Stimulated activated CD4-positive, alpha-beta T cell treated with anti-CD3 and anti-CD28 coated beads, Interleukin-1b, Interleukin-23, amount 100 ng/mL, for 24 hours (primary cell): ENCODE measurements around the gene ATP2A3.
A peak's percentile ranks its signal among the peaks of the same experiment; 100 is the strongest.

Source experiments
- DNase-seq, 4 experiments: peaks; one replicate each; pipeline ENCODE4 v3.0.0-alpha.2; 2020; ENCODE audit warnings: low read depth in 4 of 4, low spot score in 1 of 4

The ATP2A3 gene

DNA sequence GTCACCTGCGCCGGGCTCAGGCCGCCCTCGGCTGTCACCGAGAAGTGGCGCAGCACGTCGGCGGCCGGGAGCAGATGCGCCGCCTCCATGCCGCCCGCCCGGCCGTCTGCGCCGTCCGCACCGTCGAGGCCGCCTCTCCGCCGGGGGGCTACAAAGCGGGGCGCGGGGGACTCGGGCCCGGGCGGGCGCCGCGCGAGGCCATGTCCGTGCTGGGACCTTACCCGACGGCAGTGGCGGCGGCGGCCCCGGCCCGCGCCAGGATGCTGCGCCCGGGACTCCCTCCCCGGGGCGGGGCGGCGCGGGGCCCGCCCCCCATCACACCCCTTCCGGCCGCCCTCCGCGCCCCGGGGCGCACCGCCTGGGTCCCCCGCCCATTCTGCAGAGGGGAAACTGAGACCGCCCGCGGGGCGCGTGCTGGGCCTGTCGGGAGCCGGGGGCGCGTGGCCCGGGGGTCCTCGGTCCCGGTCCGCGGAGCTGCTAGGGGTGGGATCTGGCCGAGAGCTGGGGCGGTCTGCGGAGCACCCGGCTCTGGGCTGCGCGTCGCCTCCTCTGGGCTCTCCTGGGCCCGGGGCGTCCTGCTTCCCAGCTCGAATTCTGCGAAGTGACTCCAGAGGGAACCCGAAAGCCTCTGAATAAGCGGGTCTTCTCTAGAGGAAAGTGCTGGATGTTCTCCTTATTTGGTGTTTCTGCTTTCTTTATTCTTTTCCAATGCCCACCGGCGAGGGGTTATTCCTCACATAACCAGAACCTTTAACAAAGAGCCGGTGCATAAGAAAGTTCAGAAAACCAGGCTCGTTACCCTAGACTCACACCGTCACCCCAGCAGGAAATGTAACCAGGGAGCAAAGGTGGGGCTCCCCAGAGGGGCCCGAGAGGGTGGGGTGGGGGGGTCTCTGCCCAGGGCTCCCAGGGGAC, at the start of gene ATP2A3:
ATP2A3 (minus strand) TSS at position 235 of the 915 bp plus-strand sequence; CDS start at position 89, 146 bp downstream.
- DNase-seq: peak in 3 of 4 experiments; percentile 47 to 65 (median 54)

DNA sequence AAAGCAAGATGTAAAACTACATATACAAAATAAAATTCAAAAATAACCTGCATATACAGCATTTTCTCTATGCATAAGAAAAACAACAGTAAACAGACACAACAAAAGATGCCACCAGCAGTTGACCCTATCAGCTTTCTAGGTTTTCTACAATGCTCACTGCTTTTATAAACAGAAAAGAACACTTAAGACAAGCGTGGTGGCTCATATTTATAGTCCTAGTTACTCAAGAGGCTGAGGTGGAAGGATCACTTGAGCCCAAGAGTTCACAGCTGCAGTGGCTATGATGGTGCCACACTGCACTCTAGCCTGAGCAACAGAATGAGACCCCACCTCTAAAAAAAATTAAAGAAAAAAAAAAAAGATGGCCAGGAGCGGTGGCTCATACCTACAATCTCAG, 46.5 kb upstream of the ATP2A3 start:
- DNase-seq: no peak

DNA sequence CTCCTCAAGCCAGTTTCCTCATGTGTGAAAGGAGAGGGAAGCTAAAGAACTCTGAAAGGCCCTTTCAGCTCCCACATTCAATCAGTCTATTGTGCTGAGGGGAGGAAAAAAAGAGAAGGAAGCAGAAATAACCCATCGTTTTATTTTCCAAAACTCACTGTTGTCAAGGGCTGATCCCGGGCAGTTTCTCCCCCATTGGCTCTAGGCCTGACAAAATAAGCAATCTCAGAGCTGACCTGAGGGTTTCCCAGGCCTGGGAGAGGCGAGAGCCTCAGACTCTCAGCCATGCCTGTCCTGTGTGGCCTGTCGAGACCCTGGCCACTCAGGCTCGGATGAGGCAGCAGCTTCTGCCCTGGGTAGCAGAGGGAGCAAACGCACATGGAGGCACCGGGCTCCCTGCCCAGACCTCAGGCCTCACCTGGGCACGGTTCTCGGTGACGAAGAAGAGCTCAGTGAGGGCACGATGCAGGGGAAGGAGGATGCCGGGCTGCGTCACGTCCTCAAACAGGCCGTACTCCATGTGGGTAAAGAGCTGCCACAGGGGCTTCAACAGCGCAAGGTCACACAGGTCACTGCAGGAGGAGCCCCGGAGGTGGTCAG, 45.0 kb upstream of the ATP2A3 start:
- DNase-seq: no peak

DNA sequence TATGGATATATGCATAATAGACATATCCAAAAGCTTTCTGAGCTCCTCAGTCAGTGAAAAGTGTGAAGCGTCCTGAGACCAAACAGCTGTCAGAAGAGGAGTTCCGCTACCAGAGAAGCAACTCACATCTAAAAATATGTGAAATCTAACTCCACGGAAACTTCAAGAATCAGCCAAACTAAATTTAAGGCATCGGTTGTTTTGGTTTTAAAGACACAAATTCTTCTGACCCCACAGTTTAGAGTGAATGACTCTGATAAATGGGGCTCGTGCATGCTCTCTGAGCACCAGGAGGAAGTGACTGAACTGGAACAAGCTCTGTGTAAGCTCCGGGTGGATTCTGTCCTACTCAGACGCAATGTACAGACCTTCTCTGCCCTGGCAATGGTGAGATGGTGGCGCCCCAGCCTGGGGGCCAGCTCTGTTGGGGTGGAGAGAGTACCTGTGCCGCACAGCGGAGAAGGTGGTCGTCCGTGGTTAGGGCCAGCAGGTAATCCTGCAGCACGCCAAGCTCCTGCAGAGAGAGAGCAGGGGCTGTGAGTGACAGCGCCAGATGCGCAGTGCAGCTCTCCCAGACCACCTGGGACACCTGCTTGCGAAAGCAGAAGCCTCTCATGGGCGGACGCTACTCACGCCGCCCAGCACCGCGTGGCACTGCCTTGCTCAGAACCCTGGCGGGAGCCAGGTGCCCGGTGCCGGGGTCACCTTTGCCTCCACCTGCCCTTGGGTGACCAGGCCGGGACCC, 44.4 kb upstream of the ATP2A3 start:
- no peak for DNase-seq

DNA sequence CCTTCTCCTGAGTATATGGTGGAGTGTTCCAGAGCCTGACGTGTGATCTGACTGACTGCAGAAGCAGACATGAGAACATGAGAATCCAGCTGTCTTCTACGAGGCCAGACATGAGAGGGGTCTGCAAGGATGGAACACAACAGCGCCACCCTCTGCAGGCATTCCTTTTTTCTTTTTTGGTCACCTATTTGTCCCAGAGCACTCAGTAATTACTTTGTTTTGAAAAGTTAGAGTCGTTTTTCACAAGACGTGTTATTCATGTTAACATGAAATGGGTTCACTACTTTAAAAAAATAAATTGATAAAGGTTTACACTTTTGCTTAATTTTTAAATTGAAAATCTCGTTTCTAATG, 43.8 kb upstream of the ATP2A3 start:
- DNase-seq: no peak

DNA sequence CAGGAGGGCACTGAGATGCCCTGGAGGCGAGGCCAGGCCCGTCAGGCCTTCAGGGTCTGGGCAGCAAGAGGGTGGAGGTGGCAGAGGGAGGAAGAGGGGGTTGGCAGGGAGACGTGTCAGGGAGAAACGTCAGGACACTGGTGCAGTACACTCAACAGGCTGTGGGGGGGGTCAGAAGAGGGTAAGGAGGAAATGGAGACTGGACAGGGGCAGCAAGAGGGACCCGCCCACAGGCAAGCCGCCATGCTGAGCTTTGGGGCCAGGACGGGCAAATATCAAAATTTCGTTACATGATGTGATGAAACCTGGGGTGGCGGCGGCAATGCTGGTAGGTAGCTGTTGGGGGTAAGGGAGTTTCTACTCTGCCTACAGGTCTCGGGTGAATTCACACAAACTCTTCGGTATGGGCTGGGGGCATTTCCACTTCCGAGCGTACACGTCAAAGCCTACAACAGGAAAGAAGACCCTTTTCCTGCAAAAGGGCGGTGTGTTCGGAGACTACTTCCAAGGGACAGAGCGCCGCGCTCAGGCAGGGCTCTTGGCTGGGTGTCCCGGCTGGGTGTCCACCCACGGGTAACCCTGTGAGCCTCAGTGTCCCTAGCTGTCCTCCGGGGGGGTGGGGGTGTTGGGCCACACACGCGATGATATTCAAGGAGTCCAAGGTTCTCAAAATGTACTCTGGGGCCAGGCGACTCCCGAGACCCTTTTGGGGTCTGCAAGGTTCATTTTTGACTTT, 43.3 kb upstream of the ATP2A3 start:
- DNase-seq: no peak

DNA sequence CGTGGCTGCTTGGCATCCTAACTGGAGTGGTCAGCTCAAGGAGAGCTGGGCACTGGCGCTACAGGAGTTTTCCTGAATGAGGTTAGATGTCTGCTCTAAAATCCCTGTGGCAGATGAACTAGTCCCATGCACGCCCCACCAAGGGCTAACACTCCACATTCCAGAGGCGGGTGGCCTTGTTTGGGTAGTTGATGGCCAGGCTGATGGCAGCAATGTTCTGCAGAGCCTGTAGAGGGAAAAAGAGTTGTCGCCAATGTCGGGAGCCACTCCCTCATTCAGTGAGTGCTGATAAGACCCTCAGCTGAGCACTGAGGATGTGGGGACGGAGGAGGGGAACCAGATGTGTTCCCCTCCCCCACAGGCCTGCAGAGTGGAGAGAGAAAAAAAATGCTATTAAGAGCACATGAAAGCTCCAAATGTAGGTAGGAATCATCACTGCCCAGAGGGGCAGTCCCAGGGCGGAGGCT, 42.5 kb upstream of the ATP2A3 start:
- no peak for DNase-seq

- DNase-seq: no peak
Measured at GRCh38 chr17:4006165-4006589, 41.9 kb upstream of the ATP2A3 start.

GRCh38 chr17:4005296-4006164, 41.3 kb upstream of the ATP2A3 start:
- no peak for DNase-seq

GRCh38 chr17:4004517-4005295, 40.5 kb upstream of the ATP2A3 start:
- DNase-seq: peak; percentile 31 to 42 (median 38)

DNA sequence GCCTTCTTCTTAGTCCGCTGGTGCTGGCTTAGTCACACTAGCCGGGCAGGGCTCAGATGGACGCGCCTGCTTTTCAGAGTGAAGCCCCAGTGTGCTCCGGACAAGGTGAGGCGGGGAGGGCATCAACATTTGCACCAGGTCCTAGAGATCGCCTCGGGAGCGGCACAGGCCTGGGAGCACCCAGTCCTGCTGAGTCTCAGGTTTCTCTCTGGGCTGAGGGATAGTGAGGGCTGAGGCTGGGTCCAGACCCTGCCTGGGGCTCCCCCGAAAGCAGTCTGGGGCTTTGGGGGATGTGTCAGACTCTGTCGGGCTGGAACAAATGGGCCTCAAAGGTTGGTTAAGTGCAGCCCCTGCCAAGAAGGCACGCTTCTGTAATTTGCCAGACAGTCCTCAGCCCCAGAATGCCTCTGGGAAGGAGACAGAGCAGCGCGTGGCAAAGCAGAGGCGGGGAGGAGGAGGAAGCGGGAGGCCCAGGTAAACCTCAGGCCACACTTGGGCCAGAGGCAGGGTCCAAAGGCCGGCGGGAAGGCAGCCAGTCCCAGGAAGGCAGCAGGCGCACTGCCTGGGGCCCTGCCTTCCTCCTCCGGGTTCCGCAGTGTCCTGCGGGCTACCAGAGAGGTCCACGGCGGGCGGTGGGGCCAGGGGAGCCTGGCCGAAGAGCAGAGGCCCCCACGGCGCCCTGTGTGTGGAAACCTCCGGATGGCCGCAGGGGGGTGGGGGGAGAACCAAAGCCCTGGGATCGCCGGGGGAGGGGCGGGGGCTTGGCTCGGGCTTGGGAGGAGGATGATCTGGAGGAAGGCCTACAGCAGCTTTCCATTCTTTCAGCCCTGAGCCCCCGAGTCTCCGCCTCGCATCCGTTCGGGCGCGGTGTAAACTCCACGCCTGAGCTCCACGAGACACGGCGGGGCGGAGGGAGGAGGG, 39.5 kb upstream of the ATP2A3 start:
- DNase-seq: no peak

DNA sequence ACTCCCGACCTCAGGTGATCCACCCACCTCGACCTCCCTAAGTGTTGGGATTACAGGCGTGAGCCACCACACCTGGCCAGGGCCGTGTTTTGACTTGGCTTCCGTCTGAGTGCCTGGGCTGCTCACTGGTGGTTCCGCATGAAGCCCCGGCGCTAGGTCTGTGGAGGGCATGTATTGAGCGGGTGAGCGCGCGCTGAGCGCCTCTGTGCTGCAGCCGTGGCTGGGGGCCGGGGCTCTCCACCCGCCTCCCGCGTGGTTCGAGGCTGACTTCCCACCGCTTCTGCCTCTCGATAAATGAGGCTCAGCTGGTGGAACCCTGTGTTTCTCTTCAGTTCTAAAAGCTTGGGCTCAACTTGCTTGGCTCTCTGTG, 38.9 kb upstream of the ATP2A3 start:
- DNase-seq: no peak

DNA sequence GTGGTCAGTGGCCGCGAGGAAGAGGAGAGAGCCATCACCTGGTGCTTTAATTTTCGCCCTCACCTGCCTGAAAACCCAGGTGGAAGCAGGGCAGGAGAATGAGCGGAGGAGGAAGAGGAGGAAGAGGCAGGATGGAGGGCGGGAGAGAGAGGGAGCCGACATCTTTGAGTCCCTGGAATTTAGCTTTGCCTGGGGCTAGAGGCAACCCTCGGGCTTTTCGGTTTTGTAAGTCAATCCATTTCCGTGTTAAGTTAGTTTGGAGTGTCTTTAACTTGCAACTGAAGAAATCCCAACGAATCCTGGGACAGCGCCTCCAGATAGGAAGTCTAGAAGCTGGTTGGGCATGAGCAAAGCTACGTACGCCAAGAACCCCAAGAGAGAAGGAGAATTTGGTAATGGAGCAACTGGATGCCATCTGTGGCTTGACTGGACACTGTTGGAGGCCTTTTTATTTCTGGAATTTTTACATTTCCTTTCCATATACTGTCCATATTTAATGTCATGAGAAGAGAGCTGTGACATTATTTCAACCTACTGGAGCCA, 36.9 kb upstream of the ATP2A3 start:
- no peak for DNase-seq

DNA sequence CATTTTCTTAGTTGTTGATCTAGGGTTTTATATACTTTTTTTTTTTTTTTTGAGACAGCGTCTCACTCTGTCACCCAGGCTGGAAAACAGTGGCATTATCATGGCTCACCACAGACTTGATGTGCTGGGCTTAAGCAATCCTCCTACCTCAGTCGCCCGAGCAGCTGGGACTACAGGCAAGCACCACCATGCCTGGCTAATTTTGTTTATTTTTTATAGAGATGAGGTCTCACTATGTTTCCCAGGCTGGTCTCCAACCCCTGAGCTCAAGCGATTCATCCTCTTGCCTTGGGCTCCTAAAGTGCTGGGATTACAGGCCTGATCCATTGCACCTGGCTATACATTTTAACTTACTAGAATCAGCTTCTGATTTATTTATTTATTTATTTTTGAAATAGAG, 34.2 kb upstream of the ATP2A3 start:
- no peak for DNase-seq

- no peak for DNase-seq
Measured at GRCh38 chr17:3995067-3995466, 30.8 kb upstream of the ATP2A3 start.

GRCh38 chr17:3994221-3994576, 30.0 kb upstream of the ATP2A3 start:
- no peak for DNase-seq

DNA sequence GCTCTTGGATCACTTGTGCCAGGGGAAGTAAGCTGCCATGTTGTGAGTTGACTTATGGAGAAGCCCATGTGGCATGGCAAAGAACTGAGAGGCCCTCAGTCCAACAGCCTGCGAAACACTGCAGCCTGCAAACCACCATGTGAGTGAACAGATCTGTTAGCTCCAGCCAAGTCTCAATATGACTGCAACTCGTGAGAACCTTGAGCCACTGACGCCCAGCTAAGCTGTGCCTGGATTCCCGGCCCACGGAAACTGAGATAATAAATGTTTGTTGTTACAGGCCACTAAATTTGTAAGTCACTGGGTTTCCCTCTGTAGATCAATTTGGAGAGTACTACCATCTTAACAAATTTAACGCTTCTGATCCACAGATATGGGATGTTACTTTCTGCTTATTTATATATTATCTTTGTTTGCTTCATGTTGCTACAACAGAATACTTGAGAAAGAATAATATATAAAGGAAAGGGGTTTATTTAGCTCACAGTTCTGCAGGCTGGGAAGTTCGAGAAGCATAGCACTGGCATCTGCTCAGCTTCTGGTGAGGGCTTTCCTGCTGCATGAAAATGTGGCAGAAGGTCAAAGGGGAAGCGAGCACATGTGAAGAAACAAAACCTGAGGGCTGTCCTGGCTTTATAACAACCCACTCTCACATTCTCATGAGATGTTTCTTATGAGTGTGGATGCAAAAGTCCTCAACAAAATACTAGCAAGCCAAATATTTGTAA, 29.4 kb upstream of the ATP2A3 start:
- no peak for DNase-seq
